Mucosa of stomach (tissue), 1 donor: ENCODE results near the gene PACS1.
"Not testable (repeated sequence)": the region's sequence is repeated elsewhere in the genome, so short reads cannot be mapped to it uniquely, and the experiment has no call there.

Experiments used
- H3K27me3 ChIP-seq: one replicate; pipeline ENCODE4 v1.7.0; 2013; ENCODE audit warnings: mild to moderate bottlenecking, low read length; ENCODE audit not compliant: control insufficient read depth, insufficient read depth
- H3K36me3 ChIP-seq: one replicate; pipeline ENCODE4 v1.7.0; 2013; ENCODE audit warnings: low read length; ENCODE audit not compliant: control insufficient read depth, insufficient read depth
- H3K4me1 ChIP-seq: one replicate; pipeline ENCODE4 v1.7.0; 2013; ENCODE audit warnings: mild to moderate bottlenecking, low read length; ENCODE audit not compliant: control insufficient read depth, insufficient read depth
- H3K4me3 ChIP-seq: one replicate; pipeline ENCODE4 v1.7.0; 2013; ENCODE audit warnings: low read length
- H3K9ac ChIP-seq: one replicate; pipeline ENCODE4 v1.7.0; 2013; ENCODE audit warnings: mild to moderate bottlenecking, low read length, moderate library complexity
- H3K9me3 ChIP-seq: one replicate; pipeline ENCODE4 v1.7.0; 2013; ENCODE audit warnings: mild to moderate bottlenecking, low read length, moderate library complexity; ENCODE audit not compliant: control insufficient read depth
- donor health status: Pancreatic carcinoma.

PACS1 gene

DNA sequence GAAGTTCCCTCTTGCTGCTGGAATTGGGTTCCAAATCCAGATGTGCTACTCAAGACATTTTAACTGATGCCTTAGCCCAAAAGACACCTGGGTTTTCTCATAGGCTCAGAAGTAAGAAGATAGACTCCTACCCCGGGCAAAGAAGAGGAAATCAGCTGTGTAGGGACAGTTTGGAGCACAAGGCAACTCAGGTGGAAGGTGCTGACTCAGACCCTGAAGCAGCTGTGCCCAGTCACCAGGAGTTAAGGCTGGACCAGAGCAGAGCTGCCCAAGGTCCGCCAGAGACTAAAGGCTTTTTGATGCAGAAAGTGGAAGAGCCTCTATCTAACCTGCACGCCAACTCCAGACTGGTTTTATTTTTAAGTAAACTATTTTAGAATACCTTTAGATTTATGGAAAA is 177.7 kb downstream of the PACS1 start:
- Histone ChIP-seq H3K9ac (no peak overlapping the region), H3K27me3 (no peaks in the 10 kb centered on the region), H3K4me3 (no peak overlapping the region), H3K36me3 (no peaks in the 10 kb centered on the region), H3K9me3 (no peaks in the 10 kb centered on the region), H3K4me1 (no peaks in the 10 kb centered on the region)

DNA sequence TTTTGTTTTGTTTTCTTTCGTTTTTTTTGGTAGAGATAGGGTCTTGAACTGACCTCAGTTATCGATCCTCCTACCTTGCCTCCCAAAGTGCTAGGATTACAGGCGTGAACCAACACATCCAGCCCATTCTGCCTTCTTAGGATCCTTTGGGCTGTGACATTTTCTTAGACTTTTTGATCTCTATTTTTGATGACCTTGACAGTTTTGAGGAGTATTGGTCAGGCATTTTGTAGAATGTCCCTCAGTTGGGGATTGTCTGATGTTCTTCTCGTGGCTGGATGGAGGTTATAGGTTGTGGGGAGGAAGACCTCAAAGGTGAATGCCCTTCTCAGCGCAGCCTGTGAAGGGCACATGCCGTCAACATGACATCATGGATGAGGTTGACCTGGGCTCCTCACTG is 178.8 kb downstream of the PACS1 start:
- no peaks in the 10 kb centered on the region for H3K36me3 ChIP-seq
- no peaks in the 10 kb centered on the region for H3K9me3 ChIP-seq
- no peaks in the 10 kb centered on the region for H3K27me3 ChIP-seq
- H3K4me3 ChIP-seq = no peak overlapping the region
- no peak overlapping the region for H3K9ac ChIP-seq
- H3K4me1 ChIP-seq = no peaks in the 10 kb centered on the region

DNA sequence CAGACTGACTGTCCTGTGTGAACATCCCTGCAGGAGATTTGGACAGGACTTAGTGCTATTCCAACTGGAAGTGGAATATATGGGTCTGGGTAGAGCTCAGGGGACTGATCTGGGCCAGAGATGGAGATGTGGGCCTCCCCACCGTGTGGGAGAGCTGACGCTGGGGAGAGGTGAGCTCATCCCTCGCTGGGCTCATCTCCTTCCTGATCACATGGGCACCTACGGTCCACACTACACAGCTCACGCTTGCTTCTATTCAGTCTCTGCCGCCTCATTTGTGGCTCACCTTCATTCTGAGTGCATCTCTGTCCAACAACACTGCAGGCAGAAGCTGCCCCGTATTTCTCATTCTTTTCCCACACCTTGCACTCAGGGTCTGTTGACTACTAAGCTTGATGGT is 181.7 kb downstream of the PACS1 start:
- Histone ChIP-seq H3K9ac (no peak overlapping the region), H3K27me3 (peaks cover 3% of the 10 kb centered on the region), H3K36me3 (no peaks in the 10 kb centered on the region), H3K9me3 (no peaks in the 10 kb centered on the region), H3K4me1 (no peaks in the 10 kb centered on the region), H3K4me3 (no peak overlapping the region)

DNA sequence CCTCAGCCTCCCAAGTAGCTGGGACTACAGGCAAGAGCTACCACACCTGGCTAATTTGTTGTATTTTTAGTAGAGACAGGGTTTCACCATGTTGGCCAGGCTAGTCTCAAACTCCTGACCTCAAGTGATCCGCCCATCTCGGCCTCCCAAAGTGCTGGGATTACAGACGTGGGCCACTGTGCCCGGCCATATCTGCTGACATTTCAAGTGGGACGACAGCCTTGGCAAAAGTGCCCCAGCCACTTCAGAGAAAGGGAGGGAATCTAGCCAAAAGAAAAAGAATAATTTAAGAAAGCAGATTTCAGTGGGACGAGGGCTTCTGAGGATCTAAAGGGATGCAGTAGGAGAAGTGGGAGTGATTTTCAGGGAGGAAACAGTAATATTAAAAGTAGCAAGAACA is 183.0 kb downstream of the PACS1 start:
- H3K9ac ChIP-seq, H3K36me3 ChIP-seq, H3K4me1 ChIP-seq, H3K9me3 ChIP-seq, H3K27me3 ChIP-seq, H3K4me3 ChIP-seq: not testable (repeated sequence)

DNA sequence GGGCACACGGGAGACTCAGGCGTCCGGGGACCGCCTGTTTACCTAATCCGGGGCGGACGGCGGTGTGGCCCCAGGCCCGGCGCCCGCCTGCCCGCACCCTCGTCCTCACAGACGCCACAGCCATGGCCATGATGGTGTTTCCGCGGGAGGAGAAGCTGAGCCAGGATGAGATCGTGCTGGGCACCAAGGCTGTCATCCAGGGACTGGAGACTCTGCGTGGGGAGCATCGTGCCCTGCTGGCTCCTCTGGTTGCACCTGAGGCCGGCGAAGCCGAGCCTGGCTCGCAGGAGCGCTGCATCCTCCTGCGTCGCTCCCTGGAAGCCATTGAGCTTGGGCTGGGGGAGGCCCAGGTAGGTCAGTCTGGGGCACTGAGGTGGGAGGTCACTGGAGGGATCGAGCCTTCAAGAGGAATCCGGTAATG is 188.4 kb downstream of the PACS1 start:
- H3K9ac ChIP-seq = peak overlapping the region; percentile 55
- peaks cover 6% of the 10 kb centered on the region for H3K27me3 ChIP-seq
- no peaks in the 10 kb centered on the region for H3K36me3 ChIP-seq
- peaks cover 5% of the 10 kb centered on the region for H3K4me1 ChIP-seq
- H3K4me3 ChIP-seq = peak overlapping the region; percentile 69
- H3K9me3 ChIP-seq = no peaks in the 10 kb centered on the region

DNA sequence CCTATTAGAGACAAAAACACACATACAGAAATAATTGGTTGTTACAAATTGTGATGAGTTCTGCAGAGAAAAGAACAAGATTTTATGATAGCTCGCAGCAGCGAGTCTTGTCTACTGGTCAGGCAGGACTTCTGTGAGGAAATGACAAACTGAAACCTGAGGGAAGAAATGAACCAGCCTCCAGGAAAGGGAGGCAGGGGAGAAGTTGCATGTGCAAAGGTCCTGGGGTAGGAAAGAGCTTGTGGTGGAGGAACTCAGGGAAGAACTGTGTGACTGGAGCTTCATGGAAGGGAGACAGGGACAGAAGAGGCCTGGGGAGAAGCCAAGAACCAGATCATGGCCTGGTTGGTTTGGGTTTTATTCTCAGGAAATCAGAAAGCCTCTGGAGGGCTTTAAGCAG is 189.2 kb downstream of the PACS1 start:
- Histone ChIP-seq H3K4me3 (no peak overlapping the region), H3K4me1 (peaks cover 5% of the 10 kb centered on the region), H3K27me3 (peaks cover 6% of the 10 kb centered on the region), H3K36me3 (no peaks in the 10 kb centered on the region), H3K9ac (no peak overlapping the region), H3K9me3 (no peaks in the 10 kb centered on the region)

DNA sequence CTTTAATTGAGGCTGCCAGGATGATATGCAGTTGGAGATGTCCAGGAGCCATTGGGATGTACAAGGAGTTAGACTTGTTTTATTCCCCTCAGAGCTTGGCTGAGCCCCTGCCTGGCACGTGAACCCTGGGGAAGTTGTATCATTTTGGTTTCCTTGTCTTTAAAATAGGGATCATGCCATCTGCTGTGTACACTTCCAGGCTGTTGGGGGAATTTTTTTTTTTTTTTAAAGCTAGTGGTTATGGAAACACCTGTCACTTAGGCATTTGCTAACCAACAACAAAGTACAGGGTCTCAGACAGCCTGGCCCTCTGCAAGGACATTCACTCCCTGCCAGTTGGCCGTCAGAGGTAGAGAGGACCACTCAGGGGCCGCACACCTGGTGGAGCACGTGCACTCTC is 189.9 kb downstream of the PACS1 start:
- no peaks in the 10 kb centered on the region for H3K36me3 ChIP-seq
- H3K4me1 ChIP-seq = peaks cover 5% of the 10 kb centered on the region
- H3K27me3 ChIP-seq = peaks cover 6% of the 10 kb centered on the region
- no peaks in the 10 kb centered on the region for H3K9me3 ChIP-seq
- no peak overlapping the region for H3K9ac ChIP-seq
- no peak overlapping the region for H3K4me3 ChIP-seq

DNA sequence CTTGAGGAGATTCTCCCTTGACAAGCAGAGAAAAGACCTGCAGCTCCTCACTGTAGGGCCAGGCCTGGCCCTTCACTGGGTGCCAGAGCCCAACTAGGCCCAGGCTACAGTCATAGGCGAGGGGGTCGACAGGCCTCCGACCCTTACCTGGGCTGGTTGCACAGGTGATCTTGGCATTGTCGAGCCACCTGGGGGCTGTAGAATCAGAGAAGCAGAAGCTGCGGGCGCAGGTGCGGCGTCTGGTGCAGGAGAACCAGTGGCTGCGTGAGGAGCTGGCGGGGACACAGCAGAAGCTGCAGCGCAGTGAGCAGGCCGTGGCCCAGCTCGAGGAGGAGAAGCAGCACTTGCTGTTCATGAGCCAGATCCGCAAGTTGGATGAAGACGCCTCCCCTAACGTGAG is 191.5 kb downstream of the PACS1 start:
- no peaks in the 10 kb centered on the region for H3K36me3 ChIP-seq

DNA sequence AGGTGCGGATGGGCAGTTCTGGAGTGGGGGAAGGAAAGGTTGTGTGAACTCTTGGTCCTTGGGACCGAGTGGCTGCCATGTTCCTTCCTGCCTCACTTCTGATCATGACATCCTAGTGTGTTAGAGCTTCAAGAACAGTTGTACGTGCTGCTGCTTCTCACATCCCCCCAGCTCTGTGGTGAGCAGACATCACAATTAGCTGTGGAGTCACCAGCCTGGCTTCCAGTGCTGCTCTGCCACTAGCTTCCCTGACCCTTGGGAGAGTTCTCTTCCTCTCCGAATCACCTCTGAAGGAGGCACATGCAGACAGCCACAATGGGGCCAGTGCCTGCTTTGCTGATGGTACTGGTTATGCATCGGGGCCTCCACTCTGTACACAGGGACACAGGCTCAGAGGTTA is 192.1 kb downstream of the PACS1 start:
- Histone ChIP-seq H3K4me3 (no peak overlapping the region), H3K36me3 (no peaks in the 10 kb centered on the region), H3K9me3 (no peaks in the 10 kb centered on the region), H3K9ac (no peak overlapping the region), H3K27me3 (no peaks in the 10 kb centered on the region), H3K4me1 (peaks cover 16% of the 10 kb centered on the region)

More for the DNA sequence above, 191.5 kb downstream of the PACS1 start:
- H3K27me3 ChIP-seq = peaks cover 5% of the 10 kb centered on the region
- H3K4me3 ChIP-seq = no peak overlapping the region
- H3K9ac ChIP-seq = no peak overlapping the region
- H3K9me3 ChIP-seq = no peaks in the 10 kb centered on the region
- H3K4me1 ChIP-seq = peaks cover 10% of the 10 kb centered on the region

DNA sequence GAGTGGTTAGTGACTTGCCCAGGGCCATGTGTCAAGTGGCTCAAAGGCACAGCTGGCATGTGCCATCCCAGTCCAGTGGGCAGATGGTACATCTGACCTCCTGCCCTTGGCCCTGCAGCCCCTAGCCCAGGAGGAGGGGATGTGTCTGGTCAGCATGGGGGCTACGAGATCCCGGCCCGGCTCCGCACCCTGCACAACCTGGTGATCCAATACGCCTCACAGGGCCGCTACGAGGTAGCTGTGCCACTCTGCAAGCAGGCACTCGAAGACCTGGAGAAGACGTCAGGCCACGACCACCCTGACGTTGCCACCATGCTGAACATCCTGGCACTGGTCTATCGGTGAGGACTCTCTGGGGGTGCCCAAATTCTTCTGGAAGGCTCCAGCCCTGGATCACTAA is 192.6 kb downstream of the PACS1 start:
- Histone ChIP-seq H3K36me3 (no peaks in the 10 kb centered on the region), H3K9me3 (no peaks in the 10 kb centered on the region), H3K9ac (no peak overlapping the region)

DNA sequence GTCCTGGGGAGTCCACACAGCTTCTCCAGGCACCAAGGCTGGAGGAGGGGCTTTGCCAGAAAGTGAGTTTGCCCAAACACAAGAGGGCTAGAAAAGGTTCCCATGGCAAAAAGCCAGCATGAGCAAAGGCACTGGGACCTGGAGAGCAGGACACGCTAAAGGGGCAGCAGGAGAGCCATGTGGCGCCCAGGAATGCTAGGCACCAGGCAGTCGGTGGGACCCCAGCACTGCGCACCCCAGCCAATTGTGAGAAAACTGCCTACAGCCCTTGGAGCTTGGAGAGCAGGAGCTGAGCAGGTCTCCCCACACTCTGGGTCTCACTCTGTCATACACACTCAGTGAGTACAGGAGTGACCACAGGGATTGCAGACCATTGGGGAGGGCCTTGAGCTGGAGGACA is 193.2 kb downstream of the PACS1 start:
- H3K4me1 ChIP-seq = peaks cover 16% of the 10 kb centered on the region
- no peaks in the 10 kb centered on the region for H3K9me3 ChIP-seq
- H3K4me3 ChIP-seq = no peak overlapping the region
- no peaks in the 10 kb centered on the region for H3K36me3 ChIP-seq
- H3K27me3 ChIP-seq = no peaks in the 10 kb centered on the region
- no peak overlapping the region for H3K9ac ChIP-seq

More for the DNA sequence above, 192.6 kb downstream of the PACS1 start:
- H3K4me1 ChIP-seq = peaks cover 16% of the 10 kb centered on the region
- H3K27me3 ChIP-seq = no peaks in the 10 kb centered on the region
- no peak overlapping the region for H3K4me3 ChIP-seq

DNA sequence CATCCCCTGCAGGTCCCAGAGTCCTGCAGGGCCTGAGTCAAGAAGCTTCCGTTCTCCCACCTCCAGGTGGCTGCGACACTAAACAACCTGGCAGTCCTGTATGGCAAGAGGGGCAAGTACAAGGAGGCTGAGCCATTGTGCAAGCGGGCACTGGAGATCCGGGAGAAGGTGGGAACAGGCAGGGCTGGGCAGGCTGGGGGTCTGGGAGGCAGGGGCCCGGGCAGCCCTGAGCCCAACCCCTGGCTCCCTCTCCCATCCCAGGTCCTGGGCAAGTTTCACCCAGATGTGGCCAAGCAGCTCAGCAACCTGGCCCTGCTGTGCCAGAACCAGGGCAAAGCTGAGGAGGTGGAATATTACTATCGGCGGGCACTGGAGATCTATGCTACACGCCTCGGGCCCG is 193.7 kb downstream of the PACS1 start:
- no peaks in the 10 kb centered on the region for H3K27me3 ChIP-seq
- H3K4me3 ChIP-seq = no peak overlapping the region
- no peak overlapping the region for H3K9ac ChIP-seq
- no peaks in the 10 kb centered on the region for H3K9me3 ChIP-seq
- no peaks in the 10 kb centered on the region for H3K36me3 ChIP-seq
- H3K4me1 ChIP-seq = peaks cover 11% of the 10 kb centered on the region

DNA sequence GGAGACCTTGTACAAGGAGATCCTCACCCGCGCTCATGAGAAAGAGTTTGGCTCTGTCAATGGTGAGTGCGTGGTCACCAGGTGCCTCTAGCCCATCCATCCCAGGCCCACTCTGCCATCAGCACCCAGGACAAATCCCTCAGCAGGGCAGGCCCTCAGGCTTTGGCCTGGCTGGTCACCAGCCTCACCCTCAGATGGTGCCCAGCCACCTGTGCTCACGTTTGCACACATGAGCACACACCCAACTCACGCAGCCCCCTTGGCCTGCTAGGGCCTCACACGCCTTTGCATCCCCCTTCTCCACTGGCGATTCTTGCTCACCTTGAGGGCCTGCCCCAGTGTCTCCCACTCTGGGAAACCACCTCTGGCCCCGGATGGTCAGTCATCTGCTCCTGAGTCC is 194.3 kb downstream of the PACS1 start:
- Histone ChIP-seq H3K9me3 (no peaks in the 10 kb centered on the region), H3K9ac (no peak overlapping the region), H3K36me3 (no peaks in the 10 kb centered on the region)

More for the DNA sequence above, 194.3 kb downstream of the PACS1 start:
- Histone ChIP-seq H3K4me3 (no peak overlapping the region), H3K4me1 (peaks cover 12% of the 10 kb centered on the region), H3K27me3 (no peaks in the 10 kb centered on the region)
